HK-2 (cell line): Measurements from ENCODE around the gene EMC8.
A peak's percentile ranks its signal among the peaks of the same experiment; 100 is the strongest.
"Not testable (repeated sequence)": the region's sequence is repeated elsewhere in the genome, so short reads cannot be mapped to it uniquely, and the experiment has no call there.

Experiments
- DNase-seq: peaks from one replicate; pipeline ENCODE4 v3.0.0-alpha.2; 2018; ENCODE audit not compliant: unreplicated experiment

The EMC8 gene

DNA sequence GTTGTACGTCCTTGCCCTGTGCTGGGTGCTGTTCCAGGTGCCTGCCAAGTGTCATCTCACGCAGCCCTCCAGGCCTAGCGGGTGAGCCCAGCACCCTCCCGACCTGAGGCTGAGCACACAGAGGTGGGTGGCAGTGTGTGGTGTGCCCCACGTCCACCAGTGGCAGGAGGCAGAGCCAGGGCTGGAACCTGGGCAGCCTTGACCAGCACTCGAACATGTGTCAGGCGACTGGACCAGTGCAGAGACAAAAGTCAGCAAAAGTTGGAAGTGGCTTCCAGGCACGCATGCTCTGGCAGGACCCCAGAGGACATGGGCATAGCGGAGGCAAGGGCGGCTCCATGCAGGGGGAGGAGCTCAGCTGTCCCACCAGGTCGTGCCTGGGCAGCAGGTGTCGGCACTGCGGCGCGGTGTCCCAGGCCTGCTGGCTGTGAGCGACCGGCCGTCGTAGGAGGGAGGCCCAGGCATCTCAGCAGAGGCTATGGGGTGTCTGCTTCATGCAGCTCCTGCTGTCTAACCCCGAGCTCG lies 35.9 kb upstream of the EMC8 start:
- DNase-seq, result no peak

DNA sequence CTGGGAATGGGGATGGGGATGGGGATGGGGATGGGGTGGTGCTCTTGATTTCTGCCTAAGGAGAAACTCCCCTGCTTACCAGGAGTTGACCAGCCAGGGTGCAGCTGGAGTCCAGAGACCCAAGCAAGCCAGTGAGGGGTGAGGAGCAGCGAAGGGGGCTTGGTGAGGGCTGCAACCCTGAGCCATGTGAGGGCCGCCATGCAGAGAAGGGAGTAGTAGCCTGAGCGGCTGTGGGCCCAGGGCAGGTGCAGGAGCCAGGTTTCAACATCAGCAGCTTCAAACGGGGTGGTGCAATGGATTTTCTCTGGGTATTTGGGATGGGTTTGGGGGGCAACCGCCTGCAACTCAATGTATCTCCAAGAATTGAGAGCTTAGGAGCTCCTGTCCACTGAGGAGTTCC lies 35.4 kb upstream of the EMC8 start:
- no peak for DNase-seq

DNA sequence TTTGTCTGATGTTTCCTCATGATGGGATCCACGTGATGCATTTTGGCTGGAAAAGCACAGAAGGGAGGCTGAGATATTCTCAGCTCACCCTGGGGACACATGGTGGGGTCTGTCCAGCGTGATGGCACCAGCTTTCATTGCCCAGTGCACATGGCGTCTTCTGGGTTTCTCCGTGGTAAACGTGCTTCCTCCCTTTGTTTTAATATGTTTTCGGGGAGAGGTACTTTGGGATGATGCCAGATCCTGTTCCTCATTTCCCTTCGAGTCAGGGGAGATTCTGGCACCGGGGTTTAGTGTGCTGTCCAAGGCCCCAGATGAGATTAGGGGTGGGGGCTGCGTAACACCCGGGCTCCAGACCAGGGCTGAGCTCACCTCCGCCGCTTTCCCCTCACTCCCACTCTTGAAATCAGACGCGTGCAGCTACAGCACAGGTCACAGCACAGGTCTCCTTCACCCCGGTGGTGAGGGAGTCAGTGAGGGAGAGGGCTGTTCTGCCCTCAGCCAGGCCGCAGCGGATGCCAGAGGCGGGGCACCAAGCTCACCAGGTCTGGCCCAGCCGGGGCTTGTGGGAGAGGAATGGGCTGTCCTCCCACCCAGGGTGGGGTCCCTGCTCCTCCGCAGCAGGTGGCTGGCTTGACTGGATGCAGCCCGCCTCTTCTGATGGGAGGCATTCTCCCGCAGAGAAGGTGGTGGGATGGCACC lies 34.0 kb upstream of the EMC8 start:
- DNase-seq, result no peak

DNA sequence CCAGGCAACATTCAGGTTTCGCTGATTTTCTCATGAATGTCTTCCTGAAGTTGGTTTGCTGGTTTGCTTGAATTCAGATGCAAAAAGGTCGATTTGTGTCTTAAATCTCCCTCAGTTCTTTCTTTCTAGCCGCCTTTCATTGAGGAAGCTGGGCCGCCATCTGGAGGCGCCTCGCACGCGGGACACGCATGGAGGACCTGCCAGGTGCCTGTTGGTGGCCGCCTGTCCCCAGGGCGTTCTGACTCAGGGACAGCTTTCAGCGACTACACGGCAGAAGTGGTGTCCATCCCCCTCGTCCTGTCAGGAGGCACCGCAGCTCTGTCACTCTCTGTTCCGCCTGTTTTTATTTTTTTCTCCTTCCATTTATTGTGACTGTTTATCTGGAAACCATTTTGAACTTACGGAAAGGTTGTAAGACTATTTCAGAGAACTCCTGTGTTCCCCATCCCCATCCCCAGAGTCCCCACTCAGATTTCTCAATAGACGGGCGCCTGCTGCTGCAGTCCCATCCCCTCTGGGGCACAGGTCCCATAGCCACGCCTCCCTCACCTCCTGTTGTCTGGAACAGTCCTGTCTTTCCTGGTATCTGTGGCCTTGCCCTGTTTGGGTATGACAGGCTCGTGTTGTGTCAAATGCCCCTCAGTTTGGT lies 33.4 kb upstream of the EMC8 start:
- DNase-seq, result no peak

DNA sequence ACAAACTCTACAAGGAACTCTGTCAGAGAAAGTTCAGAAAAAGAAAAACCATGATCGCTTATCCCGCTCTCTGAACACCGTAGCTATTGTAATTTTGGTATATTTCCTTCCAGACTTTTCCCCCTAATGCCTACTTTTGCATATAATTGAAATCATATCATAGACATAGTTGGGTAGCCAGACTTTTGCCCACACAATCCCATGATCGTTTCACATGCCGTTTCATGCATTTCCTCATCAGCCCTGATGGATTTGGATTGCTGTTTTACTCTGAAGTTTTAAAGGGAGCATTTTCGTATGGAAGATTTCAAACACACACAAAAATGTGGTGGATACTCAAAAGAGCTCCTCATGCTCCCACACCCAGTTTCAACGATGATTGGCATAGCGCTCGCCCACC lies 31.5 kb upstream of the EMC8 start:
- DNase-seq, result no peak

DNA sequence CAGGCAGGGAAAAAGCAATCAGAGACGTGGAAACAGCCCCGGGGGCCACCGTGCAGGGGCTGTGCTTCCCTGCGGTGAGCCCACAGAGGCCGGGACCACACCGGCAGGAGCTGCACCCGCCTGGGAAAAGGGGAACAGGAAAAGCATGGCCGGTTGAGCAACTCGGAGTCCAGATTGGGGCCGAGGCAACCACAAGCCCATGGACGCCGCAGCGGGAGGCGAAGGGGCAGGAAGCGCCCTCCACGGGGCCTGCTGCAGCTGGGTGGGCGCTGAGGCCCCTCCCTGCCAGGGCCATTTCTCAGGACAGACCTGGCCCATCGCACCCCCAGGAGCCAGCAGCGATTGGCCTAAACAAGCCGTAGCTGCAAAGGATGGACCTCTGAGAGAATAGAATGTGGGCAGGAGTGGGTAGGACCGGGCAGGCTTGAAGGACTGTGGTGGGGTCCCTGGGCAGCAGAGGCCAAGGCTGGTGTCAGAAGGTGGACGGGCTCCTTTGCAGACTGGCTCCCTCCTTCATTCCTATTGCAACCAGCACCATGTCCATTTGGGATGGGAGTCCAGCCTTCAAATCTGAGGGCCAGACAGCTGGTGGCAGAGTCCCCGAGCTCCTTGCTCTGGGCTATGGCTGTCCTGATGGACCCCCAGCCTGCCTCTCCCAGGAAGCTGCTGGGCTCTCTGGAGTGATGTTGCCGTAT lies 30.6 kb upstream of the EMC8 start:
- no peak for DNase-seq

DNA sequence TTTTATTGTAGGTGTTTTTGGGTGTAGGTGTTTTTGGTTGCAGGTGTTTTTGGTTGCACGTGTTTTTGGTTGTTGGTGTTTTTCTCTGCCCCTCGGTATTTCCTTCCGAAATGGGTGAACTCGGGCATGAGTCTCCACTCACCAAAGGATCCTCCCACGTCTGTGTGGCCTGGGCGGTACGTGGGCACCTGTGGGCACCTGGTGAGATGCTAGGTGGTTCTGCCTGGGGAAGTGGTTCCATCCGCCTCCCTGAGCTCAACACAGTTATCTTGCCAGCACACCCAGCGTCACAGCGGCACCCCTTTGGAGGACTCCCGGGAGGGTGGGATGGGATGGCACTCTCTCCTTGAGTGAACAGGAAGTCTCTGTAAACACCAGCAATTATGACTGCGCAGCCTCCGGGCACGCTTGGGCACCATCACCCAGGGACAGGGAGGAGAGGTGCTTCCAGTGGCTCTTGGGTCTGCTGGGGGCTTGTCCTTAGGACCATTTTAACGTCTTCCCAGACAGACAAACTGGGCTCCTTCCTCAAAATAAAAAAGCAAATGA lies 29.9 kb upstream of the EMC8 start:
- no peak for DNase-seq

DNA sequence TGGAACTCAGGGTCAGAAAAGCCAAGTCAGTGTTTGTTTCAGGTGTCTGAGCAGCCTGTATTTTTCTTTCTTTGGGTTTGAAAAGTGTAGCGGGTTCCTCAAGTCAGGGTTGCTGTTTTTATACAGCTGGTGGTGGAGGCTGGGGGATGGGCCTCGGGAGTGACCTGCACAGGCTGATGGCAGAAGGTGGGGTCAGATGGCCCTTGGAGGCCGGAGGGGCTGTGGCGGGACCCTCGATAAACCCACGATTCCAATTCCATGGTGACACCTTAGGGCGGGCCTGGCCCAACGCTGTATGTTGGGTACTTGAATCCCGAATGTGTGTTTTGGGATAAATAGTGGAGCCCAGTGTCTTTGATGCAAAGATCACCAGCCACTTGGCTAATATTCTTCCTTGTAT lies 28.8 kb upstream of the EMC8 start:
- no peak for DNase-seq

DNA sequence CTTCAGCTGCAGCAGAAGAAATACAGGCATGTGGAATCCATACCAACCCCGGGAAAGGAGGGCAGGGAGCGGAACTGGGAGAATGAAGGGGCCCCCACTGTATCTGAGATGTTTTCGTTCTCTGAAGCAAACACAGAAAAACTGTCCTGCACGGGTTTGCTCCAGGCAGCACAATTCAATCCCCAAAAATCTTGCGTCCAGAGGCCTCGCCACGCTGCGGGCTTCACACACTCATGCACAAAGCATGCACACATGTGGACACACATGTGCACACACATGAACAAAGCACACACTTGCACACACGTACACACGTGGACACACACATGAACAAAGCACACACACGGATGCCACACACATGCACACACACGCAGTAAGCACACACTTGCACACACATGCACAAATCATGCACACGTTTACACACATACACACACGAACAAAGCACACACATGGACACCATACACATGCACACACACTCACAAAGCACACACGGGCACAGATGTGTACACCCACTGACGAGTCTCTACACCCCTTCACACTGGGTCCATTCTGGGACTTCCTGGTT lies 27.4 kb upstream of the EMC8 start:
- no peak for DNase-seq

DNA sequence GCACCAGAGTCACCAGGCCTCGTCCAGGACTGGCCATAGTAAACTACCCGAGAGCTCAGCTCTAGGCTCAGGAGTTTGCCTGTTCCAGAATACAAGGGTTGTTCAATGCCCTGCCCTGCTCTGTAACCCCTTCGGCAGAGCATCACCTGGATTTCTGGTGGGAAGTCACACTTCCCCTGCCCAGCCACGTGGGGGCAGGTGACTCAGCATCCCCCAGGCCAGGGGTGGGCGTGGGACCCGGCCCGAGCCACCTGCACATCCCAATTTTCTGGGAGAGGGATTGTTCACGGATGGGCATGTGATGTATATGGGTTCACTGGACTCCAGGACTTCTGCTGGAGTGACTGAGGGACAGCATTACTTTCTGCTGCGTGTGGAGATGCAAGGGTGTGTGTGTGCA lies 26.0 kb upstream of the EMC8 start:
- no peak for DNase-seq

DNA sequence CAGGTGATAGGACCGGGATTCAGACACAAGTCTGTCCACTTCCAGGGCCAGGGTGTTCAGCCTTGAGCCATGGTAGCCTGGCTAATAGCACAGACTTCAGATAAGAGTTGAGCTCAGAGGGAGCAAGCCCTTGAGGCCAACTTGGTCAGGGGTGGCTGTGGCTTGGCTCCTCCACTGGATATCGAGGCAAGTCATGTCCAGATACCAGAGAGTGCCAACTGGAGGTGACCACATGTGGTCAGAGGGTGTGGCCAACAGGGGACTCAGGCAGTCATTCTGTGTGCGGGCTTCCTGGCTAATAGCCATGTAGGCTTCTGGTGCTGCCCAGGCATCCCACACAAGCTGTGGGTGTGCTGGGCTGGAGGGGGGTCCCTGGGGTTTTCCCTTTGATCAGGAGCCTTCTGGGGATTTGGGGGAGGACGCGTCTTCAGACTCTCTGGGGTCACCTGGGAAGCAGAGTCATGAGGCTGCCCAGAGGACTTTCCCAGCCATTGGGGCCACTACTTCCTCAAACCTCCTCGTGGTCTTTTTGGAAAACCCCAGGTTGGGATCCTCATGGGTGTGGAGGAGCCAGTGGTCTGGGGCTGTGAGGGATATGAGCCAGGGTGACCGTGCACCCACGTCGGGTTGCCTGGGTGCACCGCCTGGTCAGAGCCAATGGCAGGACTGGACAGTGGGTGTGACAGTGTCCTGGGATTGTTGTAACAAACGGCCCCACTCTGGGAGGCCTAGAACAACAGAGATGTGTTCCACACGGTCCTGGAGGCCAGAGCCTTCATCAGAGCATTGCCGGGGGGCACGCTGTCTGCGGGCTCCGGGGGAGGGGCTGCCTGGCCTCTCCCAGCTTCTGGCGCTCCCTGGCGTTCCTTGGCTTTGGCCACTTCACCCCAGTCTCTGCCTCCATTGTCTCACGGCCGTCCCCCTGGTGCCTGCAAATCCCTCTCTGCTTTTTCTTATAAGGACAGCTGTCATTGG lies 25.1 kb upstream of the EMC8 start:
- no peak for DNase-seq

DNA sequence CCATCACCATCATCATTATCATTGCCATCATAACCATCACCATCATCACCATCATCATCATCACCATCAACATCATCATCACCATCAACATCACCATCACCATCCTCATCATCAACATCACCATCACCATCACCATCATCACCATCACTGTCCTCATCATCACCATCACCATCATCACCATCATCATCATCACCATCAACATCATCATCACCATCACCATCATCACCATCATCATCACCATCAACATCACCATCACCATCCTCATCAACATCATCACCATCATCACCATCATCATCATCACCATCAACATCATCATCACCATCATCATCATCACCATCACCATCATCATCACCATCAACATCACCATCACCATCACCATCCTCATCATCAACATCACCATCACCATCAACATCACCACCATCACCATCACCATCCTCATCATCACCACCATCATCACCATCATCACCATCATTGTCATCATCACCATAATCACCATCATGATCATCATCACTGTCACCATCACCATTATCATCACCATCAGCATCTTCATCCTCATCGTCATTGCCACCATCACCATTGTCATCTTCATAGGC lies 24.1 kb upstream of the EMC8 start:
- no peak for DNase-seq

DNA sequence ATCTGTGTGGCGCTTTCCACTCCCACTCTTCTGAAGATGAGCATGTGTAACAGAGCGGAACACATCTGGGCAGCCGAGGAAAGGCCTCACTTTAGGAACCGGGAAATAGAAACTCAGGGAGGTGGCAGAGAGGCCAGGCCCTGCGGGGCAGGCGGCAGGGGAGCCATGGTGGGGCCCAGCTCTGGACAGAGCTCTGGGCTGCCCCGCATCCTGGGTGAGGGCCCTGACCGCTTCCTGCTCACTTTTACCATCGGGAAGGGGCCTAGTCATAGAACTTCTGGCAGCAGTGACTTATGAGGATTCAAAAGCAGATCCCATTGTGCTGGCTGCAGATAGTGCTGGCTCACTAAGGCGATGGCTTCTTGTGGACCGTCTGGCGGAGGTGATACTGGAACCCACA lies 22.8 kb upstream of the EMC8 start:
- DNase-seq, result no peak

DNA sequence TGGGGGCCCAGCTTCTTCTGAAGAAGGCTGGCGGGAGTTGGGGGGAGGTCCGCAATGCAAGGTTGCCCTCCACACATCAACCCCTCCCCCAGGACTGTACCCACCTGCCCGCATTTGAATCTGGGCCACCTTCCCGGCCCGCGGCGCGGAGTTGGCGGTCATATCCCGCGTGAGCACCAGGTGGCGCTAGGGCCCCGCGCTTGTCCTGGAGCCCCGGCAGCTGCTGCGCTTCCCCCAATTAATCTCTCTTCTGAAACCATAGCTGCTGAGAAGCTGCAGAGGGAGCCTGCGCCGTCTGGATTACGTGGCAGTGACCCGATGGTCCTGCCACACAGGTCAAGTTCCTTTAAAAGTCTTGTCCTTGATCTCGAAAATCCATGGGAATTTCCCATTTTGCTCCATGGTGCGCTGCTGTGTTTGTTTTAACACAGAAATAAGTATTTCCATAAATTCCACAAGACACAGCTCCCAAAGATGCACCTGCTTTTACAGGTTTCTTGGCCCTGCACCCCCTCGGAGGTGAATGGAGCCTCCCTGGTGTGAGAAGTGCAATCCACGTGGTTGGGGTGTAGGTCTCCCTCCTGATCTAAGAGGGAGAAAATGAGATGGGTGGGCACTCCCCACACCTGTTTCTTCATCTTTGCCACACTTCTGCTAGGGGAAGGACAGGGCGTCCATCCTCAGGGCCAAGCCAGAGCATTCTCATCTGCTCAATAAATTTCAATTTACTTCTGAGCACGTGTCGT lies 22.2 kb upstream of the EMC8 start:
- peak; percentile 76 for DNase-seq

DNA sequence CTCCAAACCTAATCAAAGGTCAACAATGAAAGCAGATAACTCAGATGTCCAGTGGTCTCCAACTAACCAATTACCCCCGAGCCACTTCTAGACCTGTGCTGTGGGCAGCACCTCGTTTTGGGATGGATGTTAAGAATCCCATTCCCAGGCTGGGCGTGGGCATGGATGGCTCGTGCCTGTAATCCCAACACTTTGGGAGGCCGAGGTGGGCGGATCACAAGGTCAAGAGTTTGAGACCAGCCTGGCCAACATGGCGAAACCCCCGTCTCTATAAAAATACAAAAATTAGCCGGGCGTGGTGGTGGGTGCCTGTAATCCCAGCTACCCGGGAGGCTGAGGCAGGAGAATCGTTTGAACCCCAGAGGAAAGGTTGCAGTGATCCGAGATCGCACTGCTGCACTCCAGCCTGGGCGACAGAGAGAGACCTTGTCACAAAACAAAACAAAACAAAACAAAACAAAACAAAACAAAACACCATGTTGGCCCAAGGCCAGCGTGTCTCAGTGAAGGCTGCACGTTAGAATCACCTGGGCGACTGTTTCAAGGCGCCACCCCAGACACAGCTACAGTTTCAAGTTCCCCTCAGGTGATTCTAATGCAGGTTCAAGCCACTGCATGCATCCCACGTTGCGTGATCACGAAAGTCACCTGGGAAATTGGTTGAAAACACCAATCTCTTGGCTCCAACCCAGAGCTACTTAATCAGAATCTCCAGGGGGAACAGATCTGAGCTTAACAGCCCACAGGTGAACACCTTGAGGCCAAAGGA lies 21.4 kb upstream of the EMC8 start:
- DNase-seq, result no peak

DNA sequence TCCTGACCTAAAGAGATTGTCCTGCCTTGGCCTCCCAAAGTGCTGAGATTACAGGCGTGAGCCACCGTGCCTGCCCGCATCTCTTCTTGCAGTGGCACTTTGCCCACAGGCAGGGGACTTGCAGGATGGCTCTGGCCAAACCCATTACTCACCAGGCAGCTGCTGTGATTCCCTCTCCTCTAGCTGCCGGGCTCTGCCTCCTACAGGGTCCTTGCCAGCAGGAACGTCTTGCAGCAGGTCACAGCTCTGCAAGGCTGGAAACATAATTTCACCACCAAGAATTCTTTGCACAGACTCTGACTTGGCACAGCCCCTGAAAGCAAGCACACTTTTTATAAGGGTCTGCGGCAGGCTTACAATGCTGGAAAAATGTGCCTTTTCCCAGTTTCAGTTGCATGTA lies 20.4 kb upstream of the EMC8 start:
- no peak for DNase-seq

DNA sequence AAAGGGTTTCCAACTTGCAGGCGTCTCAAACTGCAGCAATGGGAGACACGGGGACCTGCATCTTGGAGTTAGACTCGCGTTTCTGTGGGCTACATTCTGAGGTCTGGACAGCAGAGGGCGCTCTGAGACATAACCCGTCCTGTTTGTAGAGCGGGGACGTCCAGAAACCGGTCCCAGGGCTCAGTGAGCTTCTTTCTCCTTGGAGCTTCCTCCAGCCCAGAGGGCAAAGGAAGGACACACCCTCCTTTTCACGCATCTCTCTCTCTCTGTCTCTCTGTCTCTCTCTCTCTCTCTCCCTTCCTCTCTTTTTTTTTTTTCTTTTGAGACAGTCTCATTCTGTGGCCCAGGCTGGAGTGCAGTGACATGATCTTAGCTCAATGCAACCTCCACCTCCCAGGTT lies 19.9 kb upstream of the EMC8 start:
- DNase-seq, result peak; percentile 75

DNA sequence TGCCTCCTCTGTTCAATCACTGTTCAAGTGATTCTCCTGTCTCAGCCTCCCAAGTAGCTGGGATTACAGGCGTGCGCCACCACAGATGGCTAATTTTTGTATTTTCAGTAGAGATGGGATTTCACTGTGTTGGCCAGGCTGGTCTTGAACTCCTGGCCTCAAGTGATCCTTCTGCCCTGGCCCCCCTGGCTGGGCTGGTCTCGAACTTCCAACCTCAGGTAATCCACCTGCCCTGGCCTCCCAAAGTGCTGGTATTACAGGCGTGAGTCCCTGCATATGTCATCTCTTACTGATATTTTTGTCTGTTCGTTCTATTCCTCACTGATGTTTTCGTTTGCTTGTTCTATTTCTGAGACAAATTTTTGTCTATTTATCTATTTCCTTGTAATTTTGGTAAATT lies 17.9 kb upstream of the EMC8 start:
- DNase-seq, result not testable (repeated sequence)

DNA sequence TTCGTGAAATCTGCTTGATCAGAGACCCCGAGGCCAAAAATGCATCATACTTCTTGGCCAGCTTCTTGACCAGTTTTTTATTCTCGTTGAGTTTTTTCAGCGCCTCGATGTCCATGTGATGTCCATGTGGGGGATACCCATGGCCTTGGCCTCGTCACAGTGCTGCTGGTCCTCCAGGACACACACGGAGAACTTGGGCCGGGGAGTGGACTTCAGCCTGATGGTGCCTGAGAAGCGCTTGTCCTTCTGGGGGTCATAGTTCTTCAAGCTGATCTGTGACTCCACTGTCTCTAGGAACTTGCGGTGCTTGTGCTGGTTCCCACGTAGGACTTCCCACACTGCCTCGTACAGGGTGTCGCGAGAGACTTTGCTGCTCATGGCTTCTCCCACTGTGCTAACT lies 16.8 kb upstream of the EMC8 start:
- no peak for DNase-seq
